GM20000 (cell line): ENCODE measurements around the gene PDHB.
"Not testable (repeated sequence)": the region's sequence is repeated elsewhere in the genome, so short reads cannot be mapped to it uniquely, and the experiment has no call there.

ENCODE experiments used
- DNase-seq: peaks from one replicate; pipeline ENCODE4 v3.0.0; 2012; ENCODE audit warnings: low spot score
- CTCF ChIP-seq: IDR thresholded peaks from 2 replicates; pipeline ENCODE4 v1.5.1; 2012; ENCODE audit warnings: mild to moderate bottlenecking, control low read depth; ENCODE audit errors: extremely low read depth, missing control alignments

Gene PDHB

GRCh38 chr3:58463181-58463941, 29.7 kb upstream of the PDHB start:
- TF ChIP-seq CTCF, result peak; percentile 82
- DNase-seq, result peak; percentile 82

GRCh38 chr3:58462829-58463180, 29.2 kb upstream of the PDHB start:
- DNase-seq, result no peak
- TF ChIP-seq CTCF, result no peak

GRCh38 chr3:58459160-58459559, 25.5 kb upstream of the PDHB start:
- TF ChIP-seq CTCF, result no peak
- DNase-seq, result no peak

DNA sequence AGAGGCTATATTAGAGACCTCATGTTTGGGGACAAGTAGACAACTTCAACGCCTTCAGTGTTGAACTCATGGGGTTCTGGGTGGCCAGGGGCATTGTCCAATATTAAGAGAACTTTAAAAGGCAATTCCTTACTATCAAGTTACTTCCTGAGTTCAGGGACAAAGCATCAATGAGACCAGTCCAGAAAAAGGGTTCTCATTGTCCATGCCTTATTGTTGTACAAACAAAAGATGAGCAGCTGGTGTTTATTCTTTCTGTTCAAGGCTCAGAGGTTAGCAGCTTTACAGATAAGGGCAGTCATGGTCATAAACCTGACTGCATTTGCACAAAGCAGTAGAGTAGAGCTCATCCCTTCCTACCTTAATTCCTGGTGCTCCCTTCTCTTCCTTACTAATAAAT, 18.5 kb upstream of the PDHB start:
- TF ChIP-seq CTCF, result no peak
- DNase-seq, result no peak

DNA sequence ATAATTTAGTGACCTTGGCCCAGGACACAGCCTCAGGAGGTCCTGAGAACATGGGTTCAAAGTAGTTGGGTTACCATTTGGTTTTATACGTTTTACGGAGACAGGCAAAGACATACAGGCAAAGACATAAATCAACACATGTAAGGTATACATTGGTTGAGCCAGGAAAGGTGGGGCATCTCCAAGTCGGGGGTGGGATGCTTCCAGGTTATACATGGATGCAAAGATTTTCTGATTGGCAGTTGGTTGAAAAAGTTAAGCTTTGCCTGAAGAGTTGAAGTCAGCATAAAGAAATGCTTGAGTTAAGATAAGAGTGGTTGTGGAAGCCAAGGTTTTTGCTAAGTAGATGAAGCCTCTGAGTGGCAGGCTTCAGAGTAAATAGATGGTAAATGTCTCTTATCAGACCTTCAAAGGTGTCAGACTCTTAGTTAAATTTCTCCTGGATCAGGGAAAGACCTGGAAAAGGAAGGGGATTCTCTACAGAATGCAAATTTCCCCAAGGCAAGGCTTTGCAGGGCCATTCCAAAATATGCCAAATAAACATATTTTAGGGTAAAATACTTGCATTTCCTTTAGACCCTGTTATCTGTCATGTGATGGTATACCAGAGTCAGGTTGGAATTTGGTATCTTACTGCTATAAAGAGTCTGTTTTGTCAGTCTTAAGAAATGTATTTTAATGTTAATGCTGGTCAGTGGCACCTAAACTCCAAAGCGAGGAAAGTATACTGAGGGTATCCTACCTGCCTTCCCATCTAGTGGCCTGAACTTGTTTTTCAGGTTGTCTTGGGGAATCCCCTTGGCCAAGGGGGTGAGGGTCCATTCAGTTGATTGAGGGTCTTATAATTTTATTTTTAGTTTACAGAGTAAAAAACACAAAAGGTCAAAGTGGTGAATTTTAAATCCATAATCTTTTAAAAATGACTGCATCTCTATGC, 8.2 kb upstream of the PDHB start:
- DNase-seq, result no peak
- no peak for TF ChIP-seq CTCF

- DNase-seq, result not testable (repeated sequence)
Measured at GRCh38 chr3:58440996-58441355, 7.3 kb upstream of the PDHB start.

DNA sequence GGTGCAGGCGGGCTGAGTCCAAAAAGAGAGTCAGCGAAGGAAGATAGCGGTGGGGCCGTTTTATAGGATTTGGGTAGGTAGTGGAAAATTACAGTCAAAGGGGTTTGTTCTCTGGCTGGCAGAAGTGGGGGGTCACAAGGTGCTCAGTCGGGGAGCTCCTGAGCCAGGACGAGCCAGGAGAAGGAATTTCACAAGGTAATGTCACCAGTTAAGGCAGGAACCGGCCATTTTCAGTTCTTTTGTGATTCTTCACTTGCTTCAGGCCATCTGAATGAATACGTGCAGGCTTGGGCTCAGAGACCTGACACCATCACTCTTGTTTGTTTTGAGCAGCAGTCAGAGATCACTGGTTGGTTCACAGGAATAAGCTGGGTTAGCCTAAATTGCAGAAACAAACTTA, 3.6 kb upstream of the PDHB start:
- not testable (repeated sequence) for DNase-seq

- TF ChIP-seq CTCF, result no peak
- no peak for DNase-seq
Measured at GRCh38 chr3:58434990-58435389, 1.4 kb upstream of the PDHB start.
